PC-3 (cell line): ENCODE data around the gene DOCK4.

ENCODE experiments used
- EZH2 ChIP-seq: fragments of 300-600 bp; sonication (generic); IDR thresholded peaks from one replicate; pipeline ENCODE4 v1.6.1; 2017; ENCODE audit warnings: antibody characterized with exemption, mild to moderate bottlenecking, low read length; ENCODE audit not compliant: unreplicated experiment
- EZH2phosphoT487 ChIP-seq: fragments of 300-600 bp; sonication (generic); IDR thresholded peaks from 2 replicates; pipeline ENCODE4 v1.6.1; 2018; ENCODE audit warnings: mild to moderate bottlenecking, antibody characterized with exemption, low read length, borderline replicate concordance
- TF ChIP-seq, protein P1 (sequence below): fragments of 300-600 bp; sonication (generic); conservative IDR thresholded peaks from 2 replicates; pipeline ENCODE4 v1.5.1; 2017; ENCODE audit warnings: antibody characterized with exemption, low read depth, mild to moderate bottlenecking, low read length

- TF ChIP-seq EZH2phosphoT487 (no peak), EZH2 (no peak)
- TF ChIP-seq, protein P1, sequence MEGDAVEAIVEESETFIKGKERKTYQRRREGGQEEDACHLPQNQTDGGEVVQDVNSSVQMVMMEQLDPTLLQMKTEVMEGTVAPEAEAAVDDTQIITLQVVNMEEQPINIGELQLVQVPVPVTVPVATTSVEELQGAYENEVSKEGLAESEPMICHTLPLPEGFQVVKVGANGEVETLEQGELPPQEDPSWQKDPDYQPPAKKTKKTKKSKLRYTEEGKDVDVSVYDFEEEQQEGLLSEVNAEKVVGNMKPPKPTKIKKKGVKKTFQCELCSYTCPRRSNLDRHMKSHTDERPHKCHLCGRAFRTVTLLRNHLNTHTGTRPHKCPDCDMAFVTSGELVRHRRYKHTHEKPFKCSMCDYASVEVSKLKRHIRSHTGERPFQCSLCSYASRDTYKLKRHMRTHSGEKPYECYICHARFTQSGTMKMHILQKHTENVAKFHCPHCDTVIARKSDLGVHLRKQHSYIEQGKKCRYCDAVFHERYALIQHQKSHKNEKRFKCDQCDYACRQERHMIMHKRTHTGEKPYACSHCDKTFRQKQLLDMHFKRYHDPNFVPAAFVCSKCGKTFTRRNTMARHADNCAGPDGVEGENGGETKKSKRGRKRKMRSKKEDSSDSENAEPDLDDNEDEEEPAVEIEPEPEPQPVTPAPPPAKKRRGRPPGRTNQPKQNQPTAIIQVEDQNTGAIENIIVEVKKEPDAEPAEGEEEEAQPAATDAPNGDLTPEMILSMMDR, result no peak
Measured at GRCh38 chr7:111762211-111762610, 444.0 kb downstream of the DOCK4 start.
